Activated naive CD4-positive, alpha-beta T cell treated with anti-CD3 and anti-CD28 coated beads, Interleukin-2, amount 50 U/mL, for 24 hours (primary cell): ENCODE data around the gene RAB34.
"Not testable (repeated sequence)": the region's sequence is repeated elsewhere in the genome, so short reads cannot be mapped to it uniquely, and the experiment has no call there.

Source experiments
- H3K27ac Mint-ChIP-seq: one replicate; pipeline ENCODE4 v1.8.0; 2021; ENCODE audit warnings: mild to moderate bottlenecking, mixed read lengths
- H3K27me3 Mint-ChIP-seq: one replicate; pipeline ENCODE4 v1.8.0; 2021; ENCODE audit warnings: mixed read lengths
- H3K36me3 Mint-ChIP-seq: one replicate; pipeline ENCODE4 v1.8.0; 2021; ENCODE audit warnings: mixed read lengths
- H3K4me1 Mint-ChIP-seq: one replicate; pipeline ENCODE4 v1.8.0; 2021; ENCODE audit warnings: mixed read lengths
- H3K4me3 Mint-ChIP-seq: one replicate; pipeline ENCODE4 v1.8.0; 2021; ENCODE audit warnings: mild to moderate bottlenecking, mixed read lengths
- H3K9me3 Mint-ChIP-seq: one replicate; pipeline ENCODE4 v1.8.0; 2021; ENCODE audit warnings: mixed read lengths

RAB34 gene

GRCh38 chr17:28723836-28724499, 6.3 kb upstream of the RAB34 start:
- peak overlapping the region; percentile 95 for H3K4me3 Mint-ChIP-seq
- H3K4me1 Mint-ChIP-seq: peaks cover 45% of the 10 kb centered on the region
- H3K27me3 Mint-ChIP-seq, H3K9me3 Mint-ChIP-seq: not testable (repeated sequence)
- peak overlapping the region; percentile 86 for H3K27ac Mint-ChIP-seq
- H3K36me3 Mint-ChIP-seq: peaks cover 40% of the 10 kb centered on the region

- Mint-ChIP-seq H3K4me3 (peak overlapping the region; percentile 95), H3K4me1 (peaks cover 48% of the 10 kb centered on the region), H3K9me3 (no peaks in the 10 kb centered on the region), H3K27me3 (peaks cover 3% of the 10 kb centered on the region), H3K36me3 (peaks cover 40% of the 10 kb centered on the region), H3K27ac (peak overlapping the region; percentile 72)
These were observed 5.6 kb upstream of the RAB34 start for GRCh38 chr17:28723159-28723835.

- peaks cover 40% of the 10 kb centered on the region for H3K36me3 Mint-ChIP-seq
These were observed 4.9 kb upstream of the RAB34 start for GRCh38 chr17:28722417-28723158.

GRCh38 chr17:28720997-28721329, 3.3 kb upstream of the RAB34 start:
- not testable (repeated sequence) for H3K27me3 Mint-ChIP-seq
- H3K36me3 Mint-ChIP-seq: peaks cover 40% of the 10 kb centered on the region
- peaks cover 47% of the 10 kb centered on the region for H3K4me1 Mint-ChIP-seq

More at GRCh38 chr17:28722417-28723158, 4.9 kb upstream of the RAB34 start:
- H3K4me1 Mint-ChIP-seq: peaks cover 47% of the 10 kb centered on the region
- no peaks in the 10 kb centered on the region for H3K9me3 Mint-ChIP-seq
- peak overlapping the region; percentile 100 for H3K4me3 Mint-ChIP-seq
- H3K27ac Mint-ChIP-seq: peak overlapping the region; percentile 65
- H3K27me3 Mint-ChIP-seq: peaks cover 3% of the 10 kb centered on the region

GRCh38 chr17:28720247-28720996, 2.8 kb upstream of the RAB34 start:
- H3K4me1 Mint-ChIP-seq: peaks cover 45% of the 10 kb centered on the region
- H3K36me3 Mint-ChIP-seq: peaks cover 38% of the 10 kb centered on the region
- H3K9me3 Mint-ChIP-seq: no peaks in the 10 kb centered on the region
- peaks cover 5% of the 10 kb centered on the region for H3K27me3 Mint-ChIP-seq
- peak overlapping the region; percentile 100 for H3K27ac Mint-ChIP-seq
- peak overlapping the region; percentile 100 for H3K4me3 Mint-ChIP-seq

More at GRCh38 chr17:28720997-28721329, 3.3 kb upstream of the RAB34 start:
- H3K9me3 Mint-ChIP-seq: not testable (repeated sequence)
- H3K27ac Mint-ChIP-seq: peak overlapping the region; percentile 100
- H3K4me3 Mint-ChIP-seq: peak overlapping the region; percentile 100

- peaks cover 31% of the 10 kb centered on the region for H3K4me1 Mint-ChIP-seq
- peaks cover 10% of the 10 kb centered on the region for H3K27me3 Mint-ChIP-seq
- H3K4me3 Mint-ChIP-seq: peak overlapping the region; percentile 100
- peak overlapping the region; percentile 100 for H3K27ac Mint-ChIP-seq
- H3K9me3 Mint-ChIP-seq: no peaks in the 10 kb centered on the region
- peaks cover 25% of the 10 kb centered on the region for H3K36me3 Mint-ChIP-seq
These were observed 1.4 kb upstream of the RAB34 start for GRCh38 chr17:28719021-28719433.

- Mint-ChIP-seq H3K9me3 (no peaks in the 10 kb centered on the region), H3K36me3 (peaks cover 23% of the 10 kb centered on the region), H3K4me1 (peaks cover 25% of the 10 kb centered on the region), H3K27ac (peak overlapping the region; percentile 25), H3K4me3 (peak overlapping the region; percentile 73), H3K27me3 (peaks cover 10% of the 10 kb centered on the region)
These were observed 809 bp upstream of the RAB34 start for GRCh38 chr17:28718333-28719020.

- H3K9me3 Mint-ChIP-seq: no peaks in the 10 kb centered on the region
- H3K27ac Mint-ChIP-seq: no peak overlapping the region
- peaks cover 10% of the 10 kb centered on the region for H3K27me3 Mint-ChIP-seq
- peaks cover 18% of the 10 kb centered on the region for H3K36me3 Mint-ChIP-seq
- H3K4me3 Mint-ChIP-seq: no peak overlapping the region
- H3K4me1 Mint-ChIP-seq: peaks cover 21% of the 10 kb centered on the region
These were observed 709 bp downstream of the RAB34 start for GRCh38 chr17:28716740-28717577.

- no peaks in the 10 kb centered on the region for H3K9me3 Mint-ChIP-seq
- H3K4me3 Mint-ChIP-seq: no peak overlapping the region
- H3K4me1 Mint-ChIP-seq: peaks cover 32% of the 10 kb centered on the region
- no peak overlapping the region for H3K27ac Mint-ChIP-seq
- peaks cover 4% of the 10 kb centered on the region for H3K36me3 Mint-ChIP-seq
- peaks cover 10% of the 10 kb centered on the region for H3K27me3 Mint-ChIP-seq
These were observed 2.5 kb downstream of the RAB34 start for GRCh38 chr17:28715217-28715616.

GRCh38 chr17:28714281-28714680, 3.4 kb downstream of the RAB34 start:
- H3K36me3 Mint-ChIP-seq: no peaks in the 10 kb centered on the region
- H3K4me1 Mint-ChIP-seq: peaks cover 29% of the 10 kb centered on the region
- no peak overlapping the region for H3K4me3 Mint-ChIP-seq
- H3K9me3 Mint-ChIP-seq: no peaks in the 10 kb centered on the region
- H3K27ac Mint-ChIP-seq: no peak overlapping the region
- H3K27me3 Mint-ChIP-seq: peaks cover 8% of the 10 kb centered on the region

- H3K27ac Mint-ChIP-seq: peak overlapping the region; percentile 70
- no peaks in the 10 kb centered on the region for H3K9me3 Mint-ChIP-seq
These were observed 4.8 kb downstream of the RAB34 start for GRCh38 chr17:28712705-28713415.

GRCh38 chr17:28712032-28712704, 5.5 kb downstream of the RAB34 start:
- Mint-ChIP-seq H3K27ac (peak overlapping the region; percentile 0), H3K9me3 (no peaks in the 10 kb centered on the region), H3K27me3 (peaks cover 7% of the 10 kb centered on the region)

More at GRCh38 chr17:28712705-28713415, 4.8 kb downstream of the RAB34 start:
- Mint-ChIP-seq H3K4me3 (peak overlapping the region; percentile 87), H3K27me3 (peaks cover 7% of the 10 kb centered on the region), H3K4me1 (peaks cover 19% of the 10 kb centered on the region), H3K36me3 (no peaks in the 10 kb centered on the region)

GRCh38 chr17:28711723-28712031, 6.0 kb downstream of the RAB34 start, which contains the start of gene PROCA1:
Gene PROCA1 (minus strand): TSS chr17:28711888. CDS start chr17:28711660, 228 bp downstream.
- H3K27ac Mint-ChIP-seq: peak within 1 kb of the TSS; percentile 83
- peaks cover 7% of the 10 kb centered on the region for H3K27me3 Mint-ChIP-seq
- H3K36me3 Mint-ChIP-seq: no peaks in the 10 kb centered on the region
- H3K9me3 Mint-ChIP-seq: no peaks in the 10 kb centered on the region
- H3K4me1 Mint-ChIP-seq: peaks cover 22% of the 10 kb centered on the region
- peak within 1 kb of the TSS; percentile 87 for H3K4me3 Mint-ChIP-seq

More at GRCh38 chr17:28712032-28712704, 5.5 kb downstream of the RAB34 start:
- Mint-ChIP-seq H3K36me3 (no peaks in the 10 kb centered on the region), H3K4me3 (peak overlapping the region; percentile 87), H3K4me1 (peaks cover 22% of the 10 kb centered on the region)
